Activated T-cell treated with anti-CD3 and anti-CD28 coated beads for 24 hours (primary cell): ENCODE results near the gene TMPRSS4.

Experiments used
- DNase-seq: peaks from one replicate; pipeline ENCODE4 v3.0.0-alpha.2; 2020; ENCODE audit warnings: low read depth

TMPRSS4 gene, protein sequence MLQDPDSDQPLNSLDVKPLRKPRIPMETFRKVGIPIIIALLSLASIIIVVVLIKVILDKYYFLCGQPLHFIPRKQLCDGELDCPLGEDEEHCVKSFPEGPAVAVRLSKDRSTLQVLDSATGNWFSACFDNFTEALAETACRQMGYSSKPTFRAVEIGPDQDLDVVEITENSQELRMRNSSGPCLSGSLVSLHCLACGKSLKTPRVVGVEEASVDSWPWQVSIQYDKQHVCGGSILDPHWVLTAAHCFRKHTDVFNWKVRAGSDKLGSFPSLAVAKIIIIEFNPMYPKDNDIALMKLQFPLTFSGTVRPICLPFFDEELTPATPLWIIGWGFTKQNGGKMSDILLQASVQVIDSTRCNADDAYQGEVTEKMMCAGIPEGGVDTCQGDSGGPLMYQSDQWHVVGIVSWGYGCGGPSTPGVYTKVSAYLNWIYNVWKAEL

DNA sequence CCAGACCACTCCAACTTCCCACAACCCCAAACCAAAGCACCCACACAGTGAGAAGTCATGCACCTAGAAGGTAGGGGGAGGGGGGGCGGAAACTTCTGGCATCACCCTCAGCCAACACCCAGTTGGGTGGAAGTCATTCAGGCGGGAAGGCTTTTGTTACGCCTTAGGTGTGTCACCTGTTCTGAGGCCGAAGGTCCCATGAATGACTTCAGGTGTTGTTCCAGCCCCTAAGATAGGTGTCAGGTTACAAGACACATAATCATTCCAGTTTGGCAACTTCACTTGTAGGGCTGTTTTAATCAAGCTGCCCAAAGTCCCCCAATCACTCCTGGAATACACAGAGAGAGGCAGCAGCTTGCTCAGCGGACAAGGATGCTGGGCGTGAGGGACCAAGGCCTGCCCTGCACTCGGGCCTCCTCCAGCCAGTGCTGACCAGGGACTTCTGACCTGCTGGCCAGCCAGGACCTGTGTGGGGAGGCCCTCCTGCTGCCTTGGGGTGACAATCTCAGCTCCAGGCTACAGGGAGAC lies at the start of gene TMPRSS4:
Gene TMPRSS4 (plus strand): TSS at position 325 of the 528 bp plus-strand sequence. CDS start 225 bp downstream, outside the sequence.
- DNase-seq, result no peak

DNA sequence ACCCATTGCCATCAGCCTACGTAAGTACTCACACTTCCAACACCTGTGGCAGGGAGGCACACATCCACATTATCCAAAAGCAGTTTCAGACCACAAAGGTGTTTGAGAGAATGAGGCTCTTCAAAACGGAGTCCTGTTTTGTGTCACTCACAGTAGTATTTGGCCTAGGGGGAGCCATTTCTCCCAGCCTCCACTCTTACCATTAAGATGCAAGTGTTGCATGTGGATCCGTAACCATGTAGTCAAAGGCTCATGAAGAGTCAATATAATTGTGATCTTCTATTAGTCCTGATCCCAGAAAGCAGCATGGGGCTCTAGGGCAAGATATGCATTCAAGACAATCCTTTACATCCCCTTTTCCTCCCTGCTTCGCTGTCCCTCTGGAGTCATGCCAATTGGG lies 49.2 kb upstream of the TMPRSS4 start:
- DNase-seq, result no peak

DNA sequence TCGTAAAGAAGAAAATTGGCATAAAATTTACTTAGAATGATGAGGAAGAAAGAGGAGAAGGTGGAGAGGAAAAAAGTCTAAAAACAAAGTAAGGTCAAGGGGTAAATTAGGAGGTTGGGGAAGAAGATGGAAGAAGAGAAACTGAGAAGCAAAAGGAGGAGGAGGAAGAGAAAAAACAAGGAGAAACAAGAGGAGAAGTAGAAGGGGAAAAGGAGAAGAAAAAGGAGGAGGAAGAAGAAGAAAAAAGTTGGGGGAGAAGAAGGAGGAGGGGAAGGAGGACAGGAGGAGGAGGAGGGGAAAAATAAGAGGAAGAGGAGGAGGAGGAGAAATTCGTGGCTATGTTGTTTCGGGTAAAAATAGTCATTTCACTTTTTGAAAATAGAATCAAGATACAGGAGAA lies 48.3 kb upstream of the TMPRSS4 start:
- no peak for DNase-seq

DNA sequence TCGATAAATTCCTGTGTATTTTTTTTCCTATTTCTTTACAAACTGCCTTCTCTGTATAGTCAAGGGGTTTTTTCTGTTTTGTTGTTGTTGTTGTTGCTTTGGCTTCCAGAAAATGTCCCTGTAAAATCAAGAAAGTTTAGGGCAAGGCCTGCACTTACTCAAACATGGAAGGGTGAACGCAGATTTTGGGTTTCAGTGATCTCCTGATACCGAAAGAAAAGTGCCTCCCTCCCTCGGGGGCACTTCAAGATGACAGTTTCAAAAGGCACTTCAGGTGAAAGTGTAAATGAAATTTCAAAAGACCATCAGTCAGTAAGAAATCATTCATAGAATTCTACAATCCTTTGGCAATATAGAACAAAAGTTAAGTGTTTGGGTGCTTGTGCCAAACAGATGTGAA lies 43.4 kb upstream of the TMPRSS4 start:
- no peak for DNase-seq

DNA sequence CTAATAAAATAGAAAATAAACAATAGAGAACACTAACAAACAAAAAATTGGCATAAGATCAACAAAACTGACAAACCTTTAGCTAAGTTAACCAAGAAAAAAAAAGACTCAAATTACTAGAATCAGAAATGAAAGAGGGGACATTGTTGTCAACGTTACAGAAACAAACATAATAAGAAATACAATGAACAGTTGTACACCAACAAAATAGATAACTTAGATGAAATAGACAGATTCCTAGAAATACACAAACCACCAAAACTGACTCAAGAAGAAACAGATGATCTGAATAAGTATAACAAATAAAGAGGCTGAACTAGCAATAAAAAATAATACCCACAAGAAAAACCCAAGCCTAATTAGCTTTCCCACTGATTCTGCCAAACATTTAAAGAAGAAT lies 34.7 kb upstream of the TMPRSS4 start:
- no peak for DNase-seq

DNA sequence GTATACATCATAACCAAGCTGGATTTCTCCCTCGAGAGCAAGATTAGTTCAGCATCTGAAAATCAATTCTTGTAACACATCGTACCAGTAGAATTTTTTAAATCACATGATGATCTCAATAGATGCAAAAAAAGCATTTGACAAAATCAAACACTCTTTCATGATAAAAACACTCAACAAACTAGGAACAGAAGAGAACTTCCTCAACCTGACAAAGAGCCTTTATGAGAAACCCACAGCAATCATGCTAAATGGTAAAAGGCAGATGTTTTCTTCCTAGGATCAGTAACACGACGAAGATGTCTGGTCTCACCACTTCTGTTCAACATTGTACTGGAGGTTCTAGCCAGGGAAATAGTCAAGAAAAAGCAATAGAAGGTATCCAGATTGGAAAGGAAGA lies 34.1 kb upstream of the TMPRSS4 start:
- DNase-seq, result no peak

DNA sequence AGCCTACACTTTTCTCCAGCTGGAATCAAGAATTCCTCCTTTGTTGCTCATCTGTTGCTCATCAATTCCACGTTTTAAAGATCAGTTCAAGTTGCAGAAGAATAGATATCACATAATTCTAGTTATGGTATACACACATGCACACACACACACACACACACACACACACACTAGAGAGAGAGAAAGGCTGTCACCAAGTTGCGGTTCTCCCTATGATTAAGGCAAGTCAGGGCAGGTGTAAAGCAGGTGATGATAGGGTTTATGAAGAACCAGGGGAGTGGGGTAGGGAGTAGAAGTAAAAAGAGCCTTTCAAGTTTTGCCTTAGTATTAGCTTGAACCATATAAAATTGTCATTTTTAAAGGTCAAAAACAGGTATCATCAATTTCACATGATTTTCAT lies 31.7 kb upstream of the TMPRSS4 start:
- DNase-seq, result no peak

DNA sequence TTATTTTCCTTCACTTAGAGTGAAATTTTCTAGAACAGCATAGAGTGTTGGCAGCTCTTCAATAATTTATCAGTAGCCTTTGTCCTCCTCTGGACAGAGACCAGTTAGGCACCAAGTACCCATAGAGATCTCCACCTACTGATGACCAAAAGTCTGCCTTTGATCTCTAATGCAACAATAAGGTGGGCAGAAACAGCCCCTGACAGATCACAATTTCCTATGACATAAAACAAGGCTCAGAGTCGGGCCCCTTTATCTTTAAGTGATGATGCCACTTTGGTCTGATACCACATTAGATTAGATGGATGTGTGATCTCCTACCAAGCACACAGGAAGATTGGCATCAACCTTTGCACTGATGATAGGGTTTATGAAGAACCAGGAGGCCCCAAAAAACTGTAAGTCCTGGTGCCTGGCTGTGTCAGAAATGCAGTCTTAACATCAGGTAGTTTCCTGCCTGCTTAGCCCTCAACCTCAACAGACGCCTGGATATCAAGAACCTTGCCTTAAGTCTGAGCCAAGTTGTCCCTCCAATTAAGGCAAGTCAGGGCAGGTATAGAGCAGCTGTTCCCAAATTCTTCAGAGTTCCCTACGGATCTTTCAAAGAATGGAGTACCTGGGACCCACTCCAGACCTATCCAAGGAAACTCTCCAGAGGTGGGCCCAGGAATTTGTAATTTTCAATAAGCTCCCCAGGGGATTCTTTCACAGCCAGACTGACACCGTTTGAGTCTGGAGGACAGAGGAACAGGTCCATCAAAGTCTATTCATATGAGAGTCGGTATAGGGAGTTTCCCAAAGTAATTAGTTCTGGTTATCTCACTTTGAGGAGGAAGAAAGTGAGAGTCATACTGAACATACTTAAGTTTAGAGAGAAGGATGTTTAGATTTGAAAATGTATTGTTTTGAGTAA lies 30.6 kb upstream of the TMPRSS4 start:
- peak; percentile 17 for DNase-seq

DNA sequence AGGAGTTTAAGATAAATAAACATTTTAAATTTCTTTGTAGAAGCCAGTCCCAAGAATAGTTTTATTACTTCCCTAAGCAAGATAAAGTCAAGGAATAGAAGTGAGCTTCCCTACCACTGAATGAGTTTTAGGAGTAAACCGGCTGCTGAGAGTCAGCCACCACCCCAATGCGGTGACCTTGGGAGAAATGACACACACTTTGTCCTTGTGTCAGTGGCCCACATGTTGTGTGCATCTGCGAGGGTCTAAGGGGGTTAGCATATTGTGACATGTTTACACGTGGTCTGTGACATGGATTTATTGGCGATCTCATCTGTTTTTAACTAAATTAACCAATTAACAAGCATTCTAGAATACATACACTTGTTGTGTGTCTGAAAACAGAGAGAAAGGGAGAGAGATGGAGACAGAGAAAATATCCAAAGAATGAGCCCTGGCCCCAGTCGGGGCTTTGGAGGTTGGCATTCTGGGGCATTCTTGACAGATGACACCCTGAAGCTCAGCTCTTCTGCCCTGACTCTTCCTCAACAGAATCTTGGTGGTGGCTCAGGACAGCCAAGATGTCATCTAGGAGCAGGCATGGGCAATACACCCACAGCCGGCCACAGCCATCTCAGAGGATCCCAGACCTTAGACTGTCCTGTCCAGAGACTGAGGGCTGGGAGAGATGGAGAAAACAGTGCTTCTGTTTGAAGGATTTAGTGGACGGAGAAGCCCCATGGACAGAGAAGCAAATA lies 29.7 kb upstream of the TMPRSS4 start:
- no peak for DNase-seq

DNA sequence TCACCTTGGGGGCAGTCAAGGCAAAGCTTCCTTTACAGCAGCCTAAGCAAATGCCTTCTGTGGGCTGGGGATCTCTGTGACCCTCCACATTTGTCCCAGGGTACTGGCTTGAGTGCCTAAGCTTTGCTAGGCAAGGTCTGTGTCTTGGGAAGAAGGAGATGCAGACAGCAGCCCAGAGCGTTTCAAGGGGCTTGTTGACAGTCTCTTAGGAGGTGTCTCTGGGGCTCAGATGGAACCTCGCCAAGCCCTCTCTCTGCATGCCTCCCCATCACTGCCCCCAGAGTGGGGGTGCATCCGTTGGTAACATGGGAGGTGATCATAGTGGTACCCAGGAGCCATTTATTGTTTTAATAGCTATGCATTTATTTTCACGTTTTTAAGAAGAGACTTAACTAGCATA lies 29.1 kb upstream of the TMPRSS4 start:
- DNase-seq, result no peak

DNA sequence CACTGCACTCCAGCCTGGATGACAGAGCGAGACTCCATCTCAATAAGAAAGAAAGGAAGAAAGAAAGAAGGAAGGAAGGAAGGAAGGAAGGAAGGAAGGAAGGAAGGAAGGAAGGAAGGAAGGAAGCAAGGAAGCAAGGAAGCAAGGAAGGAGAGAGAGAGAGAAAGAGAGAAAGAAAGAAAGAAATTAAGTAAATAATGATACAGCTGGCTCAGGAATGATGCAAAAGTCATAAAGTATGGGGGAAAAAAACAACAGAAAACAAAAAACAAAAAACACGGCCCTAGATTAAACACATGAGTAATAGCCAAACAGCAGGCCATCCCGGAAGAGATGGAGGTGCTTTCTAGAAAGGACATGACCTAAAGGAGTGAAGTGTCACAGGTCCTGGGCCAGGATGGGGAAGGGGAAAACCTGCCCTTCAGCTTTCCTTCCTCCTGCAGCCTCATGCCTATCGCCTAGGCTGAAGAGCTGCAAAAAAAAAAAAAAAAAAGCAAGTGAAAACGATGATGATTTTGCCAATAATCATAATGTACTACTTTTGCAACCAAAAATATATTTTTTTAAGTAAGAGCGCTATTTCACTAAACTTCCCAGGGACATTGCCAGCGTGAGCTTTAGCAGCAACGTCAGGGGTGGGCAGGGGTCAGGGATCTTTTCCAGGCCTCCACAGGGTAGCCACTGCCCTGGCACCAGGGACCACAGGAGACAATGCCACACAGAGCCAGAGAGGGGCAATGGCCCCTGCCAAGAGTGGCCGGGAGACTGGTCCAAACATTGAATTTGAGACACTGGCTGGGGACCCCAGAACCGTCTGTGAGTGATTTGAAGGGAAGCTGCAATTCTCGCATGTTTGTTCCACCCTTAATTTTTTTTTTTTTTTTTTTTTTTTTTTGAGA lies 28.2 kb upstream of the TMPRSS4 start:
- DNase-seq, result no peak

DNA sequence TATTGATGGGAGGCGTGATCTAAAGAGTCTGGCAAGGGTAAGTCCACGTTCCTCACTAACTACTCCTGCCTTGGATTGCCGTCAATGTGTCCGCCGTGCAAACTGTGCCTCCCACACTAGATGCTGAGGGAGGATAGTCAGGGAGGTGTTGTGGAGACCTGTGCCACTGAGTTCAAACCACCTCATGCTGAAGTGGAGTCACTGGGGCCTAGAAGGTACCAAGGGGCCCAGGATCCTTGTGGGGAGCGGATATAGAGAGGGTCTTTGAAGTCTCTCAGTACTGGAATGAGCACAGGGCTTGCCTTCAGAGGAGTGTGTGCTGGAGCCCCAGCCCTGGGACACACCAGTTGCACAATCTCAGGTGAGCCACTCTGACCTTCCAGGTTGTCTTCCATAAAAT lies 27.1 kb upstream of the TMPRSS4 start:
- no peak for DNase-seq

DNA sequence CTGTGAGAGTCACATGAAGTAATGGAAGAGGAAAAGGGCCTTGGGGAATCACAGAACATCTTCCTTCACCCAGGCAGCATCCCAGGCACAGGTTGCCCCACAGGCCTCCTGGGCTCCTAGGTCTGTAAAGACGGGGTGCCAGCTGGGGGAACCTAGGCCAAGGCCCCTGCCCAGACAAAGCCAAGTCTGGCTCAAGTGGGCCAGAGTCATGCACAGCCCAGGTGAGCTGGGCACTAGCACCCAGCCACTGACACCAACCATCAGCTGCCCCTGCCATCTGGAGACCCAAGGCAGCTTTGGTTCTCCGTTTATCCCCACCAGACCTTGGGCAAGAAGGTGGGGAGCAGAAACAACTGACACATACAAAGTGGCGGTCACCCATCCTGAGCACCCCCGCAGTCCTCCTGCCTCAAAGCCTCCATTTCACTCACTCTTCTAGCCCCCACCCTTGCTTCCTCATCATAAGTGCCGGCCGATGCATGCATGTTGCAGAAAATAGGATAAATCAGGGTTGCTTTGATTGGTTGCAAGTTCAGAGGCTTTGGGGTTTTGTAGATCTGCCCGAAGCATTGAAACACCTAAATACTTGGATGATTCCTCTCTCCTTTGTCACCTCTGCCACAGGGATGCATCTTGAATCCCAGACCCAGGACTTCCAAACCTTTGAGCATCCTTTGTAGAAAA lies 26.5 kb upstream of the TMPRSS4 start:
- DNase-seq, result no peak

DNA sequence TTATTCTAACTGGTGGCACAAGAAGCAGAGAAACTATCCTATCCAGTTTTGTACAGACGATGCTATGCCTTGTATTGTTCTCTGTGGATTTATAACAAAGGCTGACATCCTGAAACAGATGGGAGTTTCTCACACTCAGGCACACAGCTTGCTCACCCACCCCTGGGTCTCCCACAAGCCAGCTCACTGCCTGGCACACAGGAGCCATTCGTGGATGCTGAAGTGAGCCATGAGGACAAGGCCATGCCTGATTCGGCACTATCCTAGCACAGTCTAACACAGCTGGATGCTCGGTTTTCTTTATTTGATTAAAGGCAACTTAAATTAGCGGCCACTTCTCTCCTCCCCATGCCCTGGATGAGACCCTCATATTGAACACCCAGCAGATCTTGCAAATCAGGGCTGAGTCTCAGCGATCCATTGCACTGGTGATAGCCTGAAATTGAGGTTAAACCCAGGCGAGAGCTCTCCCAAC lies 25.7 kb upstream of the TMPRSS4 start:
- DNase-seq, result no peak

DNA sequence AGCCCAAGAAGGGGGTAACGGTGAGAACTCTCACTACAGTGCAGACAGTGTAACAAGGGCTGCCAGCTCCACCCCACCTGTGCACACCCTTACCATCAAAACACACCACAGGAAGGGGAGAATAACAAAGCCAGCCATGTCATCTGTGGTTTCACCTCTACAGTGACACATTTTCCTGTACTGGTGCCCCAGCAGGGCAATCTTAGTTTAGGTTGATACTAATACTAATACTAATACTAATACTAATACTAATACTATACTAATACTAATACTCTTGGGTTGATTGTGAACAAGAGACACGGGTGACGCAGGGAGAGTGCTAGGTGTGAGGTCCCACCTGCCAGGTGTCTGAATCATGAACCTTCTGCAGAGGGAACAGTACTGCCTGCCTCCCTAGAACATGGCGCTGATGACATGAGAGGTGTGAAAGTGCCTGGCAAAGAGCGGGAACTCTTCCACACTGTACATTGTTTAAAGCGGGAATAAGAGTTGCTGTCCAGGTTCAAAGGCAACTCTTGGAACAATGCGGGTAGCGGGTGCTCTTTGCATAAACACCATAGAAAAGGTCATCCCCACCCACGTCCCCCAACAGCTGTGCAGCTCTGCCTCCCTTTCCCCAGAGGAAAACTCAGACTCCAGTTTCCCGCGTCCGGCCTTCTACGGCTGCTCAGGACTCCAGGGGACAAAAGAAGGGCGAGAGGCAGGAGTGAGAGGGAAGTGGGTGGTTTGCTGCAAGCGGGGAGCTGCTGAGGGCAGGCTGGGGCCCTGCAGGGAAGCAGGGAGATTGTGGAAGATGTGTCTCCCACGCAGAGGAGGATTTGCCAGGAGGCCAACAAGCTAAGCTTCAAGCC lies 25.0 kb upstream of the TMPRSS4 start:
- DNase-seq, result peak; percentile 46

DNA sequence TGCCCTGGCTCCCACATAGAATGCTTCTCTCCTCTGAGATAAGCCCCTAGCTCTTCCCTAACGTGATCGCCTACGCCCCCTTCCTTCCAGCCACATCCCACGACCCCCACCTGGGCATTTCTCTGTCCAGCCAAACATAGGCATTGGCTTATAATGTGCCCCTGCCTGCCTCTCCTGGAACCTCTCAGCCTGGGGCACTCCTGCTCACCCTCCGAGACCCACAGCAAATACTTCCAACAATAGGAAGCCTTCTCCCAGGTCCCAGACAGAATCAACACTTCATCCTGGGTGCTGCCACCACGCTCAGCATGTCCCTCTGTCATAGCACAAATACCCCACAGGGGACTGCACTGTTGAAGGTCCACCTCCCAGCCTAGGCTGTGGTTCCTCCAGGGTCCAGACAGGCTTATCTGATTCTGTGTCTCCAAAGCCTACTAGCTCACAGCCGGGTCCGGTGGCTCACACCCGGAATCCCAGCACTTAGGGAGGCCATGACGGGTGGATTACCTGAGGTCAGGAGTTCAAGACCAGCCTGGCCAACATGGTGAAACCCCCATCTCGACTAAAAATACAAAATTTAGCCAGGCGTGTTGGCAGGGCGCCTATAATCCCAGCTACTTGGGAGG lies 24.2 kb upstream of the TMPRSS4 start:
- no peak for DNase-seq

DNA sequence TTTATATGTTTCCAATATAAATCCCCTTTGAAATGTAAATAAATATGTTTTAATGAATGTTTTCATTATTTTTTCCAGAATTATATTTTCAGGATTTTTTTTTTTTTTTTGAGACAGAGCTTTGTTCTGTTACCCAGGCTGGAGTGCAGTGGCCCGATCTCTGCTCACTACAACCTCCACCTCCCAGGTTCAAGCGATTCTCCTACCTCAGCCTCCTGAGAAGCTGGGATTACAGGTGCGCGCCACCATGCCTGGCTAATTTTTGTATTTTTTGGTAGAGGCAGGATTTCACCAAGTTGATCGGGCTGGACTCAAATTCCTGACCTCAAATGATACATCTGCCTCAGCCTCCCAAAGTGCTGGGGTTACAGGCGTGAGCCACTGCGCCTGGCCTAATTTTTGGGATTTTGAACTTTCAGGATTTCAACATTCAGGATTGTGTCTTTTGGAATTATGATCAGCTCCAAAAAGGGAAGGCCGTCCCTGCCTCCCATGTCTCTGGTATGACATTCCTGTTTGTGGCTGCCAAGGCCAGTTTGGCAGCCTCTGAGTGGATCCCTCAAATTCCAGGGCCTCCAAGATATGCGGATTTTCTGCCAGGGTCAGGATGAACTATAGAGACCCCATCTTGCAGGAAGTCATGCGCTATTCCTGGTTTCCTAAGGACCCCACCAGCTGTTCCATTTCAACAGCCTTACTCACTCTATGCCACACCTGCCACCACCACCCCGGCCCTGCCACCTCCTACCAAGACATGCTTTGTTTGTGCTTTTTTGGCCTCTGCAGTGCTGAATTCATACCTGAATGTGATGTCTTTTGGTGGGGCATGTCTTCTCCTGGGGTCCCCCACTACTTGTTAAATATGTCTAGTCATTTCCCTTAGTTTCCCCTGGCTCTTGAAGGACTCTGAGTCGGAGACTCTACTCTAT lies 21.9 kb upstream of the TMPRSS4 start:
- DNase-seq, result no peak

DNA sequence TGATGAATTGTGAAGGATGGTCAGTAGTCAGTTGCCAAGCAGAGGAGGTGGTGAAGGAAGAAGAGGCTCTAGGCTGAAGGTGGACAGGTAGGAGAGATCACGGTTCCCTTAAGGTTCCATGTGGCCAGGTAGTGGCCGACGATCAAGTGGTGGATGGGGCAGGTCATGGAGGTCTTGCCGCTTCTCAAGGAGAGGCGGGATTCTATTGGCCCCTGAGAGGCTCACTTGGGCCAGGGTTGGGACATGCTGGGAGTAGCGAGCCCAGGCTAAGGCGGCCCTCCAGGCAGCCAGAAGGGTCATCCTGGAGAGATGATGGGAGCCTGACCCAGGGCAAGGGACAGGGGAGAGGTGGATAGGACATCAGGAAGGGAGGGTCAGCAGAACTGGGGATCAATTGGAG lies 20.9 kb upstream of the TMPRSS4 start:
- no peak for DNase-seq
